Psoas muscle (tissue), 8 donors: ENCODE measurements around the gene GALNT16. TPM values are rescaled to one million over a fixed set of nuclear protein-coding genes. Genes with fewer than 3 reads are reported as not detected.

ENCODE experiments used
- ATAC-seq, 4 donors: fragments of 200-7000 bp; cut with Tn5 transposase; one replicate each; pipeline ENCODE4 v1.9.1; 2020; ENCODE audit warnings: moderate library complexity in 3 of 4, mild to moderate bottlenecking in 2 of 4
- DNase-seq, 2 donors: peaks; one replicate each; pipeline ENCODE4 v3.0.0-alpha.2; 2020
- H3K27ac ChIP-seq: fragments of 200-600 bp; one replicate; pipeline ENCODE4 v1.8.0; 2022
- H3K27me3 ChIP-seq, 3 donors: fragments of 200-600 bp in 1 of 3; one replicate each; pipeline versions ENCODE4 v1.6.1 to v1.8.0; 2013 to 2022; ENCODE audit warnings: low read length in 2 of 3, mild to moderate bottlenecking in 2 of 3, moderate library complexity in 1 of 3; ENCODE audit not compliant: insufficient read depth in 3 of 3
- H3K36me3 ChIP-seq, 2 donors: fragments of 200-600 bp in 1 of 2; one replicate each; pipeline versions ENCODE4 v1.6.1 to v1.8.0; 2013 to 2022; ENCODE audit warnings: low read depth in 1 of 2, mild to moderate bottlenecking in 1 of 2, moderate library complexity in 1 of 2; ENCODE audit not compliant: insufficient read depth in 1 of 2
- H3K4me1 ChIP-seq: fragments of 200-600 bp; one replicate; pipeline ENCODE4 v1.8.0; 2022
- H3K4me3 ChIP-seq: fragments of 200-600 bp; one replicate; pipeline ENCODE4 v1.8.0; 2022; ENCODE audit warnings: mild to moderate bottlenecking
- H3K9me3 ChIP-seq: fragments of 200-600 bp; one replicate; pipeline ENCODE4 v1.8.0; 2022
- WGBS, 3 donors: extraction: QIAGEN DNeasy Blood & Tissue Kit; methylation state at CpG; one replicate each; pipeline versions ENCODE4 v1.1.6 to v1.1.7; 2013; 5-methylcytosine and 5-hydroxymethylcytosine counted together
- intact Hi-C, 2 donors: fragments of 100-400 bp; cut with DNase I; formaldehyde crosslinking; loops; one replicate each; pipeline versions ENCODE4 v1.11.0 to v1.14.2; 2022
- polyA plus RNA-seq, 3 donors: library from polyadenylated mRNA; stranded (reverse); fragments of 200-250 nt; gene quantifications; one replicate each; pipeline ENCODE4 v1.2.3, GENCODE V29; 2013
- total RNA-seq, 4 donors: library from RNA; stranded (reverse); fragmentation: NEBNext Ultra II Directional in 2 of 4; extraction: Animal tissue kit (Norgen Biotek cat#: 25700) in 2 of 4; gene quantifications; one replicate each; pipeline versions ENCODE4 v1.2.1 to v1.2.4, GENCODE V29; 2021 to 2023
- TF ChIP-seq, protein P1 (sequence below): fragments of 200-600 bp; IDR thresholded peaks from one replicate; pipeline ENCODE4 v1.8.0; 2022; ENCODE audit warnings: antibody characterized with exemption
- donor health status: healthy with polysubstance abuse.
- donor health status: DM: no; HTN: no; CAD: no; lungs with moderate emphysema.
- donor health status: Bipolar disorder and iron deficiency.
- donor health status: healthy.
- donor health status: DM: yes; HTN: yes; CAD: no.
- donor health status: DM: no; HTN: no; CAD: no.
- donor health status: DM: no; HTN: no; CAD: no.
- donor health status: DM: yes; HTN: yes; CAD: no.

Gene GALNT16
- total and polyA plus RNA-seq, 7 donors: 0.83 to 2.6 (median 1.7) TPM

GRCh38 chr14:69351385-69351784 lies 91.4 kb downstream of the GALNT16 start:
- no peak overlapping the region for H3K27ac ChIP-seq
- no peak overlapping the region for H3K4me3 ChIP-seq
- TF ChIP-seq, protein P1, sequence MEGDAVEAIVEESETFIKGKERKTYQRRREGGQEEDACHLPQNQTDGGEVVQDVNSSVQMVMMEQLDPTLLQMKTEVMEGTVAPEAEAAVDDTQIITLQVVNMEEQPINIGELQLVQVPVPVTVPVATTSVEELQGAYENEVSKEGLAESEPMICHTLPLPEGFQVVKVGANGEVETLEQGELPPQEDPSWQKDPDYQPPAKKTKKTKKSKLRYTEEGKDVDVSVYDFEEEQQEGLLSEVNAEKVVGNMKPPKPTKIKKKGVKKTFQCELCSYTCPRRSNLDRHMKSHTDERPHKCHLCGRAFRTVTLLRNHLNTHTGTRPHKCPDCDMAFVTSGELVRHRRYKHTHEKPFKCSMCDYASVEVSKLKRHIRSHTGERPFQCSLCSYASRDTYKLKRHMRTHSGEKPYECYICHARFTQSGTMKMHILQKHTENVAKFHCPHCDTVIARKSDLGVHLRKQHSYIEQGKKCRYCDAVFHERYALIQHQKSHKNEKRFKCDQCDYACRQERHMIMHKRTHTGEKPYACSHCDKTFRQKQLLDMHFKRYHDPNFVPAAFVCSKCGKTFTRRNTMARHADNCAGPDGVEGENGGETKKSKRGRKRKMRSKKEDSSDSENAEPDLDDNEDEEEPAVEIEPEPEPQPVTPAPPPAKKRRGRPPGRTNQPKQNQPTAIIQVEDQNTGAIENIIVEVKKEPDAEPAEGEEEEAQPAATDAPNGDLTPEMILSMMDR: no peak
- no peak for ATAC-seq
- H3K27me3 ChIP-seq: peaks cover 0 to 1% (median 0%) of the 10 kb centered on the region in 3 donors
- H3K9me3 ChIP-seq: no peaks in the 10 kb centered on the region
- H3K36me3 ChIP-seq: no peaks in the 10 kb centered on the region
- 74 to 83% (median 77%) methylated on average over 3 of the region's 3 CpGs for WGBS, 3 donors
- intact Hi-C loops: no loop called here
- DNase-seq: no peak
- H3K4me1 ChIP-seq: no peaks in the 10 kb centered on the region

DNA sequence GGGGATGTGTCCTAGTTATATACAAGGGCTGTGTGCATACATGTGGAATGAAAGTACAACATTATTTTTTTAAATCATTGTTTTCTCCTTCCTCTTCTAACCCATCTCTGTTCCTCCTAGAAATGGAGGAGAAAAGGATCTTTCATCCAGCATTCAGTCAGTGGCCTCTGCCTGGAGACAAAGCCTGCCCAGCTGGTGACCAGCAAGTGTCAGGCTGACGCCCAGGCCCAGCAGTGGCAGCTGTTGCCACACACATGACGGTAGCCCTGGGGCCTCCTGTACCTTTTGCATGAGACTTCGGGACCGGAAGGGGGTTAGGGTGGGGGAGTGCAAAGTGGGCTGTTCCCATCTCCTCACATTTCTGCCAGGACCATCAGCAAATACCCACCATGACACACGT lies 92.0 kb downstream of the GALNT16 start:
- DNase-seq: no peak
- WGBS, 3 donors: 56 to 70% (median 62%) methylated on average over 5 of the region's 5 CpGs
- H3K4me1 ChIP-seq: no peaks in the 10 kb centered on the region
- no peaks in the 10 kb centered on the region for H3K9me3 ChIP-seq
- peaks cover 0 to 1% (median 0%) of the 10 kb centered on the region in 3 donors for H3K27me3 ChIP-seq
- ATAC-seq: no peak
- H3K27ac ChIP-seq: no peak overlapping the region
- H3K36me3 ChIP-seq: no peaks in the 10 kb centered on the region
- TF ChIP-seq, protein P1: no peak
- no peak overlapping the region for H3K4me3 ChIP-seq
- intact Hi-C loops: no loop called here

DNA sequence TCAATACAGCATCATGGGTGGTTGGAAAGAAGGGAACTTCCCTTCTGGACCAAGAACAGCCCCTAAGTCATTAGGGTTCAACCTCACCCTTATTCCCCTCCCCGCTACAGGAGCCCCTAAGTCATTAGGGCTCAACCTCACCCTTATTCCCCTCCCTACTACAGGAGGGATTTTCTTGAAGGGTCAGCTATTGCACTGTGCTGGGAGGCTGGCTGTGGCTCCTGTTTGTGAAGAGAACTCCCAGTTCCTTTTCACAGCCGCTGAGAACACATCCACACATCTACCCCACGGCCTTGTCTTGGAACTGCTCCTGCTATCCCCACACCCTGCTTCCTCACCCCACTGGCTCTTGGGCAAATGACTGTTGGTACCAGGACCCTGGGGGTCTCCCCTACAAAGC lies 93.2 kb downstream of the GALNT16 start:
- ATAC-seq: no peak
- intact Hi-C loops: no loop called here

DNA sequence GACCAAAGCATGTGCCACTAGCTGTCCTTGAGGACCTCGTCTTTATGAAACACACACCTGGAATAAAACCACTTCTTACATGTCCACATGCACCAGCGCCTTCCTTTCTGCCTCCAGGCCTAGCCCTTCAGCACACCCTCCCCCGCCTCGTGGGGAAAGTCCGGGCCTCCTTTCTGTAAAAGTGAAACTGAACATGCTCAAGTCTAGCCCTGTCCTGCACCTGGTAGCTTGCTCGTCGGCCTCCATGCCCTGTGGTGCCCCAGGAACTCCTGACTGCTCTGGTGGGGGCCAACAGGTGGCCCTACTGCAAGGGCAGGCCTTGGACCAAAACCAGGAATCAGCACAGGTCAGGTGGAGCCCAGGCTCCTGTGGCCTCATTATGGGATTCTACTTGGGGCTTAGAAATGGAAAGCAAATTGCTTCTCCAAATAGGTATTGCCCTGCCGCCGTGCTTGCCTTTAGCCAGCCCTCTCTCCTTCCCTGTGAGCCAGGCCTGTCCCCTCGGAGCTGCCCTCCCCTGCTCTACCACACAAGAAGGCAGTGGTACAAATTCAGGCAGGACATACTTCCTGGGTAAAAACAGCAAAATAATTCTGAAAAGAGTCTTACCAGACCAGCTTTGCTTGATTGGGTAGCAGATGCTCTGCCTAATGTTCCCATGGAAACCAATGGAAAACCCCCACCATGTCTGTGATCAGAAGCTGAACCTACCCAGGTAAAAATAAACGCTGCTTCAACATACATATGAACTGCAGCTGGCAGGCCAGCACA lies 94.6 kb downstream of the GALNT16 start:
- Histone ChIP-seq H3K27me3 (peaks cover 0 to 1% (median 0%) of the 10 kb centered on the region in 3 donors), H3K9me3 (no peaks in the 10 kb centered on the region), H3K4me3 (no peak overlapping the region), H3K36me3 (no peaks in the 10 kb centered on the region), H3K4me1 (no peaks in the 10 kb centered on the region), H3K27ac (no peak overlapping the region)
- no peak for ATAC-seq
- intact Hi-C loops: no loop called here
- no peak for DNase-seq
- WGBS, 3 donors: 71 to 76% (median 73%) methylated on average over 11 of the region's 11 CpGs
- TF ChIP-seq, protein P1: no peak

More for the DNA sequence above, 93.2 kb downstream of the GALNT16 start:
- H3K27ac ChIP-seq: no peak overlapping the region
- H3K4me3 ChIP-seq: no peak overlapping the region
- TF ChIP-seq, protein P1: no peak
- H3K36me3 ChIP-seq: no peaks in the 10 kb centered on the region
- H3K9me3 ChIP-seq: no peaks in the 10 kb centered on the region
- 83 to 98% (median 87%) methylated on average over 3 of the region's 3 CpGs for WGBS, 3 donors
- H3K27me3 ChIP-seq: peaks cover 0 to 1% (median 0%) of the 10 kb centered on the region in 3 donors
- H3K4me1 ChIP-seq: no peaks in the 10 kb centered on the region
- DNase-seq: no peak
